ENCODE results near the gene COX17.
A peak's percentile ranks its signal among the peaks of the same experiment; 100 is the strongest.
"Not testable (repeated sequence)": the region's sequence is repeated elsewhere in the genome, so short reads cannot be mapped to it uniquely, and the experiment has no call there.

COX17 gene

GRCh38 chr3:119679874-119680273 is 2.7 kb upstream of the COX17 start:
- Histone ChIP-seq H3K27me3 (ENCODE audit: low read length) (no peaks in the 10 kb centered on the region), H3K4me3 (ENCODE audit: insufficient read depth, low read length, poor library complexity, severe bottlenecking) (no peak overlapping the region), H3K9me3 (ENCODE audit: insufficient read depth, low read length) (no peaks in the 10 kb centered on the region), H3K27ac (ENCODE audit: low read depth, low read length) (no peak overlapping the region), H3F3A (ENCODE audit: insufficient read depth) (peaks cover 10% of the 10 kb centered on the region), H3K36me3 (ENCODE audit: low read length) (peaks cover 8% of the 10 kb centered on the region; the same call in 1 of the 2 replicates), H2AFZ (ENCODE audit: low read depth, low read length, severe bottlenecking) (no peak overlapping the region), H3K4me2 (ENCODE audit: low read depth, low read length, poor library complexity, severe bottlenecking) (no peak overlapping the region), H3K9me2 (replicated peaks; ENCODE audit: insufficient read depth, low read length) (no peaks in the 10 kb centered on the region), H4K20me1 (ENCODE audit: low read depth, low read length) (no peaks in the 10 kb centered on the region), H3K9ac (ENCODE audit: low read length) (no peak overlapping the region), H3K79me2 (ENCODE audit: insufficient read depth, low read length) (peaks cover 19% of the 10 kb centered on the region)
- TF ChIP-seq EZH2phosphoT487 (conservative IDR thresholded peaks at IDR 0.05; ENCODE audit: low read length), result no peak
- TF ChIP-seq CTCF (IDR thresholded peaks at IDR 0.05; ENCODE audit: insufficient read depth, low read length, poor library complexity, severe bottlenecking), result no peak

- H3K36me3 ChIP-seq (ENCODE audit: low read length), result peaks cover 14% of the 10 kb centered on the region; the same call in 1 of the 2 replicates
- H3K9ac ChIP-seq (ENCODE audit: low read length); H3K4me2 ChIP-seq (ENCODE audit: low read depth, low read length, poor library complexity, severe bottlenecking); H4K20me1 ChIP-seq (ENCODE audit: low read depth, low read length); H3K9me3 ChIP-seq (ENCODE audit: insufficient read depth, low read length); H3K27ac ChIP-seq (ENCODE audit: low read depth, low read length); H3K27me3 ChIP-seq (ENCODE audit: low read length); H3K9me2 ChIP-seq (replicated peaks; ENCODE audit: insufficient read depth, low read length); H3K4me3 ChIP-seq (ENCODE audit: insufficient read depth, low read length, poor library complexity, severe bottlenecking); H2AFZ ChIP-seq (ENCODE audit: low read depth, low read length, severe bottlenecking): not testable (repeated sequence)
- peaks cover 23% of the 10 kb centered on the region for H3K79me2 ChIP-seq (ENCODE audit: insufficient read depth, low read length)
- H3F3A ChIP-seq (ENCODE audit: insufficient read depth), result peaks cover 10% of the 10 kb centered on the region
Measured at GRCh38 chr3:119678209-119678608, 1.0 kb upstream of the COX17 start.

- H3K27me3 ChIP-seq (ENCODE audit: low read length), result no peaks in the 10 kb centered on the region
- H3K9me2 ChIP-seq (replicated peaks; ENCODE audit: insufficient read depth, low read length), result no peaks in the 10 kb centered on the region
- no peak for TF ChIP-seq EZH2phosphoT487 (conservative IDR thresholded peaks at IDR 0.05; ENCODE audit: low read length)
- no peak for TF ChIP-seq CTCF (IDR thresholded peaks at IDR 0.05; ENCODE audit: insufficient read depth, low read length, poor library complexity, severe bottlenecking)
Measured at GRCh38 chr3:119677641-119677934, 382 bp upstream of the COX17 start.

GRCh38 chr3:119676020-119676419 is 1.2 kb downstream of the COX17 start:
- no peak overlapping the region for H2AFZ ChIP-seq (ENCODE audit: low read depth, low read length, severe bottlenecking)
- no peaks in the 10 kb centered on the region for H4K20me1 ChIP-seq (ENCODE audit: low read depth, low read length)
- peaks cover 39% of the 10 kb centered on the region for H3K79me2 ChIP-seq (ENCODE audit: insufficient read depth, low read length)
- H3K9me3 ChIP-seq (ENCODE audit: insufficient read depth, low read length), result no peaks in the 10 kb centered on the region
- H3K9me2 ChIP-seq (replicated peaks; ENCODE audit: insufficient read depth, low read length), result no peaks in the 10 kb centered on the region
- H3K4me3 ChIP-seq (ENCODE audit: insufficient read depth, low read length, poor library complexity, severe bottlenecking), result peak overlapping the region; percentile 86
- H3F3A ChIP-seq (ENCODE audit: insufficient read depth), result peaks cover 10% of the 10 kb centered on the region
- TF ChIP-seq EZH2phosphoT487 (conservative IDR thresholded peaks at IDR 0.05; ENCODE audit: low read length) (no peak), CTCF (IDR thresholded peaks at IDR 0.05; ENCODE audit: insufficient read depth, low read length, poor library complexity, severe bottlenecking) (no peak)
- H3K27me3 ChIP-seq (ENCODE audit: low read length), result no peaks in the 10 kb centered on the region
- peak overlapping the region; percentile 89 for H3K4me2 ChIP-seq (ENCODE audit: low read depth, low read length, poor library complexity, severe bottlenecking)
- peak overlapping the region; percentile 55 for H3K27ac ChIP-seq (ENCODE audit: low read depth, low read length)
- H3K9ac ChIP-seq (ENCODE audit: low read length), result peak overlapping the region; percentile 66
- peaks cover 35% of the 10 kb centered on the region for H3K36me3 ChIP-seq (ENCODE audit: low read length)

More at GRCh38 chr3:119677641-119677934, 382 bp upstream of the COX17 start:
- H2AFZ ChIP-seq (ENCODE audit: low read depth, low read length, severe bottlenecking), result peak overlapping the region; percentile 50
- H3F3A ChIP-seq (ENCODE audit: insufficient read depth), result peaks cover 10% of the 10 kb centered on the region
- H3K4me3 ChIP-seq (ENCODE audit: insufficient read depth, low read length, poor library complexity, severe bottlenecking), result peak overlapping the region; percentile 86
- H3K79me2 ChIP-seq (ENCODE audit: insufficient read depth, low read length), result peaks cover 28% of the 10 kb centered on the region
- peak overlapping the region; percentile 66 for H3K9ac ChIP-seq (ENCODE audit: low read length)
- H3K9me3 ChIP-seq (ENCODE audit: insufficient read depth, low read length), result no peaks in the 10 kb centered on the region
- peak overlapping the region; percentile 74 for H3K27ac ChIP-seq (ENCODE audit: low read depth, low read length)
- peak overlapping the region; percentile 89 for H3K4me2 ChIP-seq (ENCODE audit: low read depth, low read length, poor library complexity, severe bottlenecking)
- H3K36me3 ChIP-seq (ENCODE audit: low read length), result peaks cover 20% of the 10 kb centered on the region; the same call in 1 of the 2 replicates
- H4K20me1 ChIP-seq (ENCODE audit: low read depth, low read length), result no peaks in the 10 kb centered on the region
